Endothelial cell of umbilical vein (primary cell): Measurements from ENCODE around the gene SPATA32. TPM values are rescaled to one million over a fixed set of nuclear protein-coding genes. Genes with fewer than 3 reads are reported as not detected.

ENCODE experiments used
- BruUV-seq: library from RNA; stranded (reverse); fragments of 400-500 nt; replicated peaks from 2 replicates; lab custom pipeline; 2021; lab: Mats Ljungman, UMichigan
- CTCF ChIA-PET: fragments of 300-600, 350-600 bp; sonication (Branson Sonifier 250); formaldehyde crosslinking; loops from one replicate; lab custom pipeline; 2021; ENCODE audit warnings: antibody characterized with exemption, inconsistent platforms; lab: Charles Lee
- POLR2A ChIA-PET: fragments of 300-600, 350-600 bp; sonication (Branson Sonifier 250); formaldehyde crosslinking; loops from one replicate; lab custom pipeline; 2021; ENCODE audit warnings: antibody characterized with exemption, inconsistent platforms; lab: Charles Lee
- DNase-seq: peaks from one replicate; pipeline ENCODE4 v3.0.0-alpha.2; 2011; ENCODE audit warnings: low read depth, low spot score
- FAIRE-seq: peaks from 2 replicates; lab custom pipeline; 2011; peaks lifted over from hg19 to GRCh38; lab: Jason Lieb, UNC
- H2AFZ ChIP-seq: 2 replicates; pipeline ENCODE4 v1.6.0; 2012; ENCODE audit warnings: low read depth, low read length, control low read depth, inconsistent platforms
- H3K27ac ChIP-seq: 2 replicates; pipeline ENCODE4 v1.5.1; 2011; ENCODE audit warnings: low read depth, mild to moderate bottlenecking, control low read depth, low read length, moderate library complexity; ENCODE audit not compliant: insufficient read depth
- H3K27me3 ChIP-seq, 2 experiments: 2 replicates each; pipeline versions ENCODE4 v1.6.0 to v1.6.1; 2011; ENCODE audit warnings: low read length in 2 of 2, mixed read lengths in 1 of 2; ENCODE audit not compliant: control insufficient read depth in 2 of 2, insufficient read depth in 2 of 2
- H3K36me3 ChIP-seq, 2 experiments: 2 replicates in 1 of 2; 3 replicates in 1 of 2; pipeline ENCODE4 v1.5.1; 2011; ENCODE audit warnings: low read length in 2 of 2, mild to moderate bottlenecking in 1 of 2, moderate library complexity in 1 of 2; ENCODE audit not compliant: control insufficient read depth in 2 of 2, insufficient read depth in 2 of 2; ENCODE audit errors: extremely low read depth in 1 of 2
- H3K4me1 ChIP-seq: 3 replicates; pipeline ENCODE4 v1.5.1; 2011; ENCODE audit warnings: mild to moderate bottlenecking, low read length; ENCODE audit not compliant: control insufficient read depth, insufficient read depth; ENCODE audit errors: extremely low read depth
- H3K4me2 ChIP-seq: 2 replicates; pipeline ENCODE4 v1.6.1; 2011; ENCODE audit warnings: low read length, control low read depth, mixed read lengths; ENCODE audit not compliant: insufficient read depth
- H3K4me3 ChIP-seq, 3 experiments: fragments of 200-600 bp in 1 of 3; sonication (generic), shearing (Covaris generic) in 1 of 3; replicated peaks in 1 of 3; 2 replicates each; pipeline ENCODE4 v1.5.1; 2011 to 2016; ENCODE audit warnings: control low read depth in 3 of 3, low read length in 3 of 3, mild to moderate bottlenecking in 2 of 3, inconsistent platforms in 1 of 3, low read depth in 1 of 3, moderate library complexity in 1 of 3; ENCODE audit not compliant: insufficient read depth in 1 of 3
- H3K79me2 ChIP-seq: 2 replicates; pipeline ENCODE4 v1.6.0; 2012; ENCODE audit warnings: low read length, inconsistent platforms; ENCODE audit not compliant: control insufficient read depth, insufficient read depth
- H3K9ac ChIP-seq: replicated peaks from 2 replicates; pipeline ENCODE3; 2011; ENCODE audit warnings: low read length, control low read depth; ENCODE audit not compliant: insufficient read depth; ENCODE audit errors: extremely low read depth
- H3K9me1 ChIP-seq: replicated peaks from 3 replicates; pipeline ENCODE4 v1.6.0; 2011; ENCODE audit warnings: mild to moderate bottlenecking, low read length; ENCODE audit not compliant: control insufficient read depth, insufficient read depth; ENCODE audit errors: extremely low read depth
- H3K9me3 ChIP-seq: replicated peaks from 2 replicates; pipeline ENCODE4 v1.5.1; 2012; ENCODE audit warnings: low read length, inconsistent platforms; ENCODE audit not compliant: control insufficient read depth, insufficient read depth
- H4K20me1 ChIP-seq: replicated peaks from 2 replicates; pipeline ENCODE3; 2011; ENCODE audit warnings: mild to moderate bottlenecking, low read length; ENCODE audit not compliant: control insufficient read depth, insufficient read depth; ENCODE audit errors: extremely low read depth
- CTCF ChIP-seq, 2 donors: IDR thresholded peaks; 1 replicate in 1 of 2; 2 replicates in 1 of 2; pipeline ENCODE4 v1.5.1; 2011; ENCODE audit warnings: low read length in 2 of 2, mild to moderate bottlenecking in 2 of 2, moderate library complexity in 2 of 2, control low read depth in 1 of 2, inconsistent platforms in 1 of 2, low read depth in 1 of 2; ENCODE audit not compliant: insufficient read depth in 1 of 2; ENCODE audit errors: extremely low read depth in 1 of 2
- EZH2 ChIP-seq: IDR thresholded peaks from 2 replicates; pipeline ENCODE4 v1.6.1; 2012; ENCODE audit warnings: borderline replicate concordance, low read depth, mild to moderate bottlenecking, moderate library complexity, low read length, inconsistent platforms; ENCODE audit not compliant: severe bottlenecking
- FOS ChIP-seq: IDR thresholded peaks from 2 replicates; pipeline ENCODE4 v1.6.1; 2011; ENCODE audit warnings: mild to moderate bottlenecking, low read length, moderate library complexity, borderline replicate concordance; ENCODE audit not compliant: insufficient read depth
- GATA2 ChIP-seq: IDR thresholded peaks from 2 replicates; pipeline ENCODE4 v1.7.0; 2011; ENCODE audit warnings: low read depth, mild to moderate bottlenecking, moderate library complexity, mixed read lengths, low read length; ENCODE audit not compliant: insufficient read length, insufficient read depth
- JUN ChIP-seq: IDR thresholded peaks from 2 replicates; pipeline ENCODE4 v1.6.1; 2011; ENCODE audit warnings: borderline replicate concordance, low read depth; ENCODE audit not compliant: insufficient read length, insufficient read depth
- MAX ChIP-seq: IDR thresholded peaks from 2 replicates; pipeline ENCODE4 v1.6.1; 2011; ENCODE audit not compliant: insufficient read depth, insufficient read length
- MYC ChIP-seq: IDR thresholded peaks from one replicate; pipeline ENCODE4 v1.6.1; 2011; ENCODE audit warnings: mild to moderate bottlenecking, low read depth, low read length
- POLR2A ChIP-seq: IDR thresholded peaks from 2 replicates; pipeline ENCODE4 v1.6.1; 2012; ENCODE audit warnings: low read depth, mild to moderate bottlenecking, control low read depth, low read length
- POLR2AphosphoS5 ChIP-seq: IDR thresholded peaks from 2 replicates; pipeline ENCODE4 v1.6.1; 2012; ENCODE audit warnings: low read depth, mild to moderate bottlenecking, control low read depth, low read length, moderate library complexity; ENCODE audit not compliant: insufficient read depth
- dilution Hi-C: fragments of 300-500 bp; cut with MboI; formaldehyde crosslinking; loops from one replicate; pipeline ENCODE4 v1.15.0; 2019; ENCODE audit warnings: low sequenced_read_pairs; ENCODE audit not compliant: extremely low pct_ligation_motif_present
- intact Hi-C: fragments of 100-400 bp; cut with micrococcal nuclease; formaldehyde crosslinking; loops from one replicate; pipeline ENCODE4 v1.10.0; 2022
- polyA plus RNA-seq, 4 experiments: library from polyadenylated mRNA; depleted of rRNA in 3 of 4; stranded (reverse) in 3 of 4; unstranded in 1 of 4; fragments of >200 nt; gene quantifications; 2 replicates each; pipeline versions ENCODE4 v1.2.1 to v1.2.3, GENCODE V29; 2011 to 2012; ENCODE audit warnings: missing spikeins in 1 of 4
- total RNA-seq: library from RNA; stranded (reverse); gene quantifications from 2 replicates; pipeline ENCODE4 v1.2.3, GENCODE V29; 2021

Gene SPATA32
- total and polyA plus RNA-seq, 2 donors (not counting 3 experiments of a cell fraction or from before 2014, with no cell fraction given): not detected

GRCh38 chr17:45287526-45288500 is 25.9 kb upstream of the SPATA32 start:
- Histone ChIP-seq H3K4me2 (no peak overlapping the region), H3K9ac (no peak overlapping the region), H3K27ac (no peak overlapping the region), H3K4me1 (peaks cover 3% of the 10 kb centered on the region), H3K9me1 (no peaks in the 10 kb centered on the region), H3K4me3 (no peak overlapping the region), H3K27me3 (no peaks in the 10 kb centered on the region), H2AFZ (no peak overlapping the region), H4K20me1 (no peaks in the 10 kb centered on the region), H3K36me3 (peaks cover 7 to 51% of the 10 kb centered on the region in 2 experiments), H3K9me3 (no peaks in the 10 kb centered on the region), H3K79me2 (peaks cover 17% of the 10 kb centered on the region)
- DNase-seq (no peak), FAIRE-seq (no peak)
- dilution Hi-C loops: no loop called here
- TF ChIP-seq CTCF (IDR thresholded peaks at IDR 0.05; ENCODE audit: extremely low read depth in 1 of 2, insufficient read depth in 1 of 2, low read depth in 1 of 2, low read length in 2 of 2) (no peak), JUN (no peak)
- CTCF ChIA-PET: interaction anchor here (0.6 to 4.2 kb wide), 6 partner anchors 10 to 434 kb away, joined by 3 to 22 read pairs (median 4); no protein-coding TSS in a partner anchor
- POLR2A ChIA-PET: no interaction called here
- intact Hi-C loops: no loop called here
- BruUV-seq: no TSS peak

GRCh38 chr17:45286286-45286685 is 24.4 kb upstream of the SPATA32 start:
- peaks cover 10 to 54% of the 10 kb centered on the region in 2 experiments for H3K36me3 ChIP-seq
- TF ChIP-seq CTCF (IDR thresholded peaks at IDR 0.05; ENCODE audit: extremely low read depth in 1 of 2, insufficient read depth in 1 of 2, low read depth in 1 of 2, low read length in 2 of 2) (no peak), JUN (no peak), POLR2A (no peak), FOS (no peak), GATA2 (no peak), EZH2 (no peak), MAX (no peak), MYC (no peak), POLR2AphosphoS5 (no peak)
- intact Hi-C loops: no loop called here
- BruUV-seq: no TSS peak
- FAIRE-seq (no peak), DNase-seq (no peak)
- no peak overlapping the region for H3K4me3 ChIP-seq
- no peaks in the 10 kb centered on the region for H3K27me3 ChIP-seq
- H3K9ac ChIP-seq: no peak overlapping the region
- no peaks in the 10 kb centered on the region for H3K9me3 ChIP-seq
- POLR2A ChIA-PET: no interaction called here
- dilution Hi-C loops: no loop called here
- no peaks in the 10 kb centered on the region for H4K20me1 ChIP-seq
- no peaks in the 10 kb centered on the region for H3K4me1 ChIP-seq
- H3K27ac ChIP-seq: no peak overlapping the region
- no peak overlapping the region for H2AFZ ChIP-seq
- no peaks in the 10 kb centered on the region for H3K9me1 ChIP-seq
- CTCF ChIA-PET: interaction anchor here (1.2 to 4.2 kb wide), 5 partner anchors 8 to 151 kb away, joined by 3 to 24 read pairs (median 14); partner anchors contain the start of gene ACBD4
- no peak overlapping the region for H3K4me2 ChIP-seq
- peaks cover 4% of the 10 kb centered on the region for H3K79me2 ChIP-seq
